ENCODE measurements around the gene NR2C2. TPM values are rescaled to one million over a fixed set of nuclear protein-coding genes. Genes with fewer than 3 reads are reported as not detected.

Gene NR2C2
- total and polyA plus RNA-seq, 10 of the 15 experiments (the other 5 are each of a cell fraction or from before 2014, with no cell fraction given): 2.7 to 30.3 (median 18.3) TPM

- no peak for TF ChIP-seq JUNB (IDR thresholded peaks at IDR 0.05)
Observed at GRCh38 chr3:15010664-15011063, 63.3 kb downstream of the NR2C2 start (continued).

- H4K20me1 ChIP-seq (ENCODE audit: control insufficient read depth, insufficient read depth): no peaks in the 10 kb centered on the region
- ChIA-PET SMC1A (ENCODE audit: uncharacterized antibody, unreplicated experiment) (interaction anchor here (0.7 to 0.8 kb wide), 2 partner anchors 15 to 22 kb away, joined by 3 read pairs; no protein-coding TSS in a partner anchor), POLR2A (no interaction called here), CTCF (interaction anchor here (1.1 to 1.4 kb wide), 2 partner anchors 22 to 38 kb away, joined by 3 read pairs; no protein-coding TSS in a partner anchor), RAD21 (ENCODE audit: unreplicated experiment) (no interaction called here)
- H3K4me2 ChIP-seq (ENCODE audit: control insufficient read depth, insufficient read depth): no peak overlapping the region
- no peaks in the 10 kb centered on the region for H3K27me3 ChIP-seq (replicated peaks in 1 of 2; ENCODE audit: control insufficient read depth in 2 of 2, insufficient read depth in 2 of 2, low read length in 1 of 2)
- BruUV-seq (replicated peaks): no TSS peak
- no peak overlapping the region for H2AFZ ChIP-seq (ENCODE audit: control insufficient read depth, low read depth, low read length)
- 98% methylated on average over 5 of the region's 5 CpGs for WGBS (ENCODE audit: insufficient coverage, insufficient replicate concordance, low lambda C conversion rate, missing lambda C conversion rate)
- in situ Hi-C loops (cut with MboI) (no loop called here), intact Hi-C loops (cut with micrococcal nuclease; ENCODE audit: unreplicated experiment) (no loop called here)
- no peak overlapping the region for H3K27ac ChIP-seq (ENCODE audit: control insufficient read depth, insufficient read depth)
- no peaks in the 10 kb centered on the region for H3K4me1 ChIP-seq (ENCODE audit: control insufficient read depth, insufficient read depth, low read length)
- no peak for DNase-seq (ENCODE audit: low read depth, low spot score)
- TF ChIP-seq STAT3 (IDR thresholded peaks at IDR 0.05; ENCODE audit: low read depth, low read length) (no peak), PML (IDR thresholded peaks at IDR 0.05; ENCODE audit: low read length) (no peak), JUND (IDR thresholded peaks at IDR 0.05; ENCODE audit: low read depth, low read length) (no peak)
- H3K79me2 ChIP-seq (ENCODE audit: control insufficient read depth, insufficient read depth, low read length): no peaks in the 10 kb centered on the region
- H3K36me3 ChIP-seq (ENCODE audit: control insufficient read depth in 2 of 2, insufficient read depth in 2 of 2, low read length in 1 of 2): peaks cover 12 to 24% of the 10 kb centered on the region in 2 experiments
- no peak for FAIRE-seq
- no peaks in the 10 kb centered on the region for H3K9me3 ChIP-seq (replicated peaks; ENCODE audit: control insufficient read depth, insufficient read depth, low read length)
- no peak for ATAC-seq
- H3K4me3 ChIP-seq: no peak overlapping the region
- no peak overlapping the region for H3K9ac ChIP-seq (ENCODE audit: control insufficient read depth, insufficient read depth, low read length)
Observed at GRCh38 chr3:15011174-15011573, 63.8 kb downstream of the NR2C2 start.

GRCh38 chr3:15014606-15015328, 67.4 kb downstream of the NR2C2 start:
- no peak overlapping the region for H3K4me2 ChIP-seq (ENCODE audit: control insufficient read depth, insufficient read depth)
- no peaks in the 10 kb centered on the region for H3K27me3 ChIP-seq (replicated peaks in 1 of 2; ENCODE audit: control insufficient read depth in 2 of 2, insufficient read depth in 2 of 2, low read length in 1 of 2)
- DNase-seq (ENCODE audit: low read depth, low spot score): no peak
- ATAC-seq: no peak
- no peaks in the 10 kb centered on the region for H3K79me2 ChIP-seq (ENCODE audit: control insufficient read depth, insufficient read depth, low read length)
- no peak overlapping the region for H3K4me3 ChIP-seq
- WGBS (ENCODE audit: insufficient coverage, insufficient replicate concordance, low lambda C conversion rate, missing lambda C conversion rate): 98% methylated on average over 3 of the region's 3 CpGs
- ChIA-PET CTCF (interaction anchor here (0.9 to 1.8 kb wide), 3 partner anchors 25 to 104 kb away, joined by 3 to 4 read pairs (median 4); no protein-coding TSS in a partner anchor), POLR2A (no interaction called here), RAD21 (ENCODE audit: unreplicated experiment) (no interaction called here), SMC1A (ENCODE audit: uncharacterized antibody, unreplicated experiment) (interaction anchor here (0.6 to 1.9 kb wide), 4 partner anchors 25 to 1562 kb away, joined by 3 to 9 read pairs (median 3); no protein-coding TSS in a partner anchor)
- no peaks in the 10 kb centered on the region for H3K4me1 ChIP-seq (ENCODE audit: control insufficient read depth, insufficient read depth, low read length)
- H4K20me1 ChIP-seq (ENCODE audit: control insufficient read depth, insufficient read depth): no peaks in the 10 kb centered on the region
- no peak overlapping the region for H3K9ac ChIP-seq (ENCODE audit: control insufficient read depth, insufficient read depth, low read length)
- peak; percentile 23 for FAIRE-seq
- no TSS peak for BruUV-seq (replicated peaks)
- H3K36me3 ChIP-seq (ENCODE audit: control insufficient read depth in 2 of 2, insufficient read depth in 2 of 2, low read length in 1 of 2): peaks cover 17 to 28% of the 10 kb centered on the region in 2 experiments
- in situ Hi-C loops (cut with MboI) (no loop called here), intact Hi-C loops (cut with micrococcal nuclease; ENCODE audit: unreplicated experiment) (loop anchor here (5.0 kb wide), 1 partner anchor 87 kb away; no protein-coding TSS in a partner anchor)
- H3K27ac ChIP-seq (ENCODE audit: control insufficient read depth, insufficient read depth): no peak overlapping the region
- no peaks in the 10 kb centered on the region for H3K9me3 ChIP-seq (replicated peaks; ENCODE audit: control insufficient read depth, insufficient read depth, low read length)
- H2AFZ ChIP-seq (ENCODE audit: control insufficient read depth, low read depth, low read length): no peak overlapping the region
- TF ChIP-seq SPI1 (IDR thresholded peaks at IDR 0.05; ENCODE audit: borderline replicate concordance, insufficient read depth, low read depth, low read length): no peak
- TF ChIP-seq HCFC1 (IDR thresholded peaks at IDR 0.05; ENCODE audit: low read length): no peak
- no peak for TF ChIP-seq SMAD5 (IDR thresholded peaks at IDR 0.05; ENCODE audit: low read depth)
- TF ChIP-seq IKZF2 (IDR thresholded peaks at IDR 0.05): no peak
- no peak for TF ChIP-seq EED (IDR thresholded peaks at IDR 0.05; ENCODE audit: low read depth)
- no peak for TF ChIP-seq NFYA (IDR thresholded peaks at IDR 0.05; ENCODE audit: borderline replicate concordance, low read depth, low read length)
- no peak for TF ChIP-seq TAF1 (IDR thresholded peaks at IDR 0.05; ENCODE audit: borderline replicate concordance, low read depth, low read length)
- no peak for TF ChIP-seq DPF2 (IDR thresholded peaks at IDR 0.05)
- TF ChIP-seq FOXM1 (IDR thresholded peaks at IDR 0.05; ENCODE audit: low read depth, low read length): no peak
